ENCODE results near the gene CNNM4.

GRCh38 chr2:96826546-96827278, 66.0 kb downstream of the CNNM4 start:
- TF ChIP-seq ZFP30 (CRISPR knock-in tag; IDR thresholded peaks at IDR 0.05) (no peak), TCF4 (CRISPR knock-in tag; IDR thresholded peaks at IDR 0.05; ENCODE audit: borderline replicate concordance) (no peak), TSHZ2 (CRISPR knock-in tag; IDR thresholded peaks at IDR 0.05) (no peak), ARNTL (CRISPR knock-in tag; IDR thresholded peaks at IDR 0.05; ENCODE audit: borderline replicate concordance, low read depth) (no peak), RARB (CRISPR knock-in tag; IDR thresholded peaks at IDR 0.05) (no peak), BACH2 (CRISPR knock-in tag; IDR thresholded peaks at IDR 0.05; ENCODE audit: borderline replicate concordance) (no peak), TOX (CRISPR knock-in tag; IDR thresholded peaks at IDR 0.05; ENCODE audit: borderline replicate concordance) (no peak), OSR1 (CRISPR knock-in tag; IDR thresholded peaks at IDR 0.05) (no peak), CREB5 (CRISPR knock-in tag; IDR thresholded peaks at IDR 0.05; ENCODE audit: low read depth) (no peak)

Measured in SK-N-SH treated with all-trans-retinoic acid at 6 μM for 48 hours (cell line).